Activated CD4-positive, alpha-beta T cell treated with anti-CD3 and anti-CD28 coated beads, Interleukin-2, Interleukin-6, amounts not matched to agents 100 ng/mL and 50 ng/mL, durations not matched to agents 16 hours and 8 hours (primary cell): Measurements from ENCODE around the gene BCOR.

Experiments
- DNase-seq: peaks from one replicate; pipeline ENCODE4 v3.0.0-alpha.2; 2020

The BCOR gene

GRCh38 chrX:40015693-40016092 is 82.1 kb downstream of the BCOR start:
- DNase-seq: no peak

DNA sequence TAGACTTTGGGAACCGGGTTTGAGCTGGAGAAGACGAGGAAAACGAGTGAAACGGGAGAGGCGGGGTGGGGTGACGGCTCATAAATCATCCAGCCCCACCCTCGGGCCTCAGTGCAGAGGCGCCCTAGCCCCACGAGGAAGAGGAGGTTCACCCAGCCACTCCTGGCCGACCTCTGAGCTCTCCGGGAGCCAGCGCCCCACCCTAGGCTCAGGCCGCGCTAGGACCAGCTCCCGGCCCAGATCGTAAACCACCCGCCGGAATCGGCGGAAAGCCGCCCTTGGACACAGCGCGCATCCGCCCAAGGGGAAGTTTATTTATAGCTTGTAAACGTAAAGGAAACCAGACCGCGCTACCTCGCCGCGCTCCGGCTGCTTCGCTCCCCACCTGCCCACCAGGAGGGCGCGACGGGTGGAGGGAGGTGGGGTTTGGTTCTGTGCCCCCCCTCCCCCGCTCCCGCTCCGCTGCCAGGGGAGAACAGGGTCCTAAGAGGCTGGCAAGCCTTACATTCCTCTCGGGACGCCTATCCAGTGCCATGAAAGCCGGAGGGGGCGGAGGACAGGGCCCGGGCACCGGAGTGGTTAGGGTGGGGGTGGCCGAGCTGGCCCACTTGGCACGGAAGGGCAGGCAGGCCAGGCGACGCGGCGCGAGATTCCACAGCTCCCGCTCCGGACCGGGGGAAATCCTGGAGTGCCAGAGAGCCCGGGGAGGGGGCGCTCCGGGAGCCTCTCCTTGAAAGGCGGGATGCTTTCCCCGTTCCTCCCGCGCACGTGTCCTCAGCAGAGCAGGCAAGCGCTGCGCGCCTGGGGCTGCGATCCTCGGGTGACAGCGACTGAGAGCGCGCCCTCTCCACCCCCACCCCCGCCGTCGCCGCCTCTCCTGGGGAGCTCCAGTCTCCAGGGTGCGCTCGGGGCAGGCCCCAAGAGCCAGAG is 84.2 kb downstream of the BCOR start:
- peak; percentile 62 for DNase-seq

DNA sequence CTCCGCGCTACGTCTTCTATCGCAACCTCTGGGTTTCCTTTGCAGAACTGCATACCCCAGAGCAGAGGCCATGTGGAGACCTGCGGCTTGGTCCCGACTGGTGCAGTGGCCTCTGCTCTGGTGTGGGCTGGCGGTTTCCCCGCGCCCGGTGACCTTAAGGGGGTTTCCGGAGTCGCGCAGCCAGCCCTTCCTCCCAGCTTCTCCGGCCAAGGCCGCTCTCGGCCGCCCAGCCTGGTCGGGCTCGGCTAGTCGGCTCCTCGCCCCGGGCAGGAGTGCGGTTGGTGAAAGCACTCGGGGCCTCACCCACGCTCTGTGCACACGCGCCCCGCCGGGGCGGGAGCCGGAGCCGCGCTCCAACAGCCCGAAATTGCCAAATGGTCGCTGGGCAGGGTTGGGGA is 84.9 kb downstream of the BCOR start:
- no peak for DNase-seq

DNA sequence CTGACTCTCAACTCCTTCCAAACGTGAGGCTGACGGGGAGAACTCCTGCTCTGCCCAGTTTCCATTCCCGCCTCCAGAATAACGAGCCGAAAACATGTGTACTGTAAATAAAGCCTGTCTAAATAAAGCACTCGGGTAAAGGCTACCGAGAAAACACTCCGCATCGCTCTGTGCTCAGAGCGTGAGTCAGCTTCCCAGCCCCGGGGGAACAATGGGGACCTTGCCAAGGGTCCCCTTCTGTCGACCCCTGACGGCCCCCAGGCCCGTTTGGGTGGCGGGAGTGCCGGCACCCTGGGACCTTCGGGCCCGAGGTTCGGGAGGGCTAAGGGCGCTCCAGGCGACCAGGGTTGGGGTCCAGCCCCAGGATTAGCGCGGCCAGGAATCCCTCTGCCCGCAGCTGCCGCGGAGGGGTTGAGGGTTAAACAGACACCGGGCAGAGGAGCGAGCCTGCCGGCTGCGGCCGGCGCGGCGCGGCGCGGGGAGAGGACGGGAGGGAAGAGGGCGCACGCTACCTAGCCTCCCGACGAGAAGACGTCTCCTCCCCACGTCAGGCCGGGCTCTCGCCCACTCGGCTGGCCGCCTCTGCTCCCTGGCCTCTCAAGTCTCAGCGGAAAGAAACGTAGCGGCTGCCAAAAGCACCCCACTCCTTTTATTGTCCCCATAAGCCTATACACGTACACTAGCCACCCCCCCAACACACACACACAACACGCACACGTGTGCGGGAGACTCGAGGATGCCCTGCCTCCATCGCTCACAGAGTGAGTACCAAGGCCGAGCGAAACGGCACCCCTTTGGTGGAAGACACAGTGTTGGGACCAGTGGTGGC is 85.5 kb downstream of the BCOR start:
- no peak for DNase-seq

GRCh38 chrX:40011322-40012038 is 86.3 kb downstream of the BCOR start:
- no peak for DNase-seq

DNA sequence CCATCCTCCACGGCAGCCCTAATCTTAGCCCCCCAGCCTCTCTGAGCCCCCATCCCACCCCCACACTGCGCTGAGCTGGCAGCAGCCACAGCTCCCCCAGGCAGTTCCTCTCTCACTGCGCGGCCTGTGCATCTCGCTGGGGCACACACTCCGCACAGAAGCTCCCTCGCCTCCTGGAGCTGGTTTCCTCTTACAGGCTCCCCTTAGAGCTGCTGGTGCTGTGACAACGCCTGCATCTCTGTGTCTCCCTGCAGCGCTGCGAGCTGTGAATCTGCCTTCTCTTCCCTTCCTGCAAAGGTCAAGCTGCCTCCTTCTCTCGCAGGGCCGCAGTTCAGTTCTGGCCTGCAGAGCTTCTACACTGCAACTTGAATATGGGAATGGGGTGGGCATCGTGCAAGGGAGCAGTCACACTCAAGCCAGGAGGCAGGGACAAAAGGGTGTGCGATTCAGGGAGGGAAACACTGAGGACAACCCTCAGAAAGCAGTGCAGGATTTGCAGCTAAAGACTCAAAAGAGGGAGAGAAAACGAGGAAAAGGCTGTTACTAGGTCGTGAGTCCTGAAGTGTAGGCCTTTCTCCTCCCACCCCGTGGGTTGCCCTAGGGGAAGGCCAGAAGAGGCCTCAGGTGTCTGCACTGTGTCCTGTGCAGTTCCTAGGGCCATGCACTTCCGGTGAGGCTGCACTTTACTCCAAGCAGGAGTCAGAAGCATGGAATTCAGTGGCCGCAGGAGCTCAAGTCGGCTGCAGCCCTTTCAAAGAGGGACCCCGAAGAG is 87.0 kb downstream of the BCOR start:
- no peak for DNase-seq

DNA sequence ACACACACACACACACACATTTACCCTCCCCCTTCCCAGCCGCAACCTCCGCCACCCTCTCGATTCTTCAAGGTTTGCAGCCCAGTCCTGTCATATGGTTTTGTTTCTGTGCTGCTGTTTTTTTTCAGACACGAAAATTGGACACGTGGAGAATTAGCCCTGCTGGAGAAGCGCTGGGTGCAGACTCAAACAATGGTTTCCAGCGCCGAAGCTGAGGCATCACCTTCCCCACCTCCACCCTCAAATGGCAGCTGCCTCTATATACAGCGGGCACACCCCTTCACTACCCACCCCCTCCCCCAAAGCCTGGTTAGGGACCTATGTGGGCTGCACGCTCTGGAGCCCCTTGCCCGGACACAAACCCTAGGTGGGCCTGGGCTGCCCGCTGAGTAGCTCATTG is 87.9 kb downstream of the BCOR start:
- DNase-seq: no peak

DNA sequence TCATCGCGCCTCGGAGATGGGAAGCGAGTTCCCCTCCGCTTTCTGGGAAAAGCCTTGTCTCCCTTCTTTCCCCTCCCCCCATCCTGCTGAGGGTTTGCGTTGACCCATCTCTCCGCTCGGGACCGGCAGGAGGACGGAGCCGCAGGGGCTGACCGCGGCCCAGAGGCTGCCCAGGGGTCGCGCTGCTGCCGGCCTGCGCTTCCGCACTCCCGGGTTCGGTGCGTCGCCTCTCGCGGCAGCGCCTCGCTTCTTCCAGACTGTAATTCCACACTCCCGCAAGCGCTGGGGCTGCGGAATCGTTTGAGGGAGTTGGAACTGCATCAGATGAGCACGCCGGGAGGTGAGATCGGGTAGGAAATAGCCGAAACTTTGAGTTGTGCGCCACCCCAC is 88.3 kb downstream of the BCOR start:
- no peak for DNase-seq

DNA sequence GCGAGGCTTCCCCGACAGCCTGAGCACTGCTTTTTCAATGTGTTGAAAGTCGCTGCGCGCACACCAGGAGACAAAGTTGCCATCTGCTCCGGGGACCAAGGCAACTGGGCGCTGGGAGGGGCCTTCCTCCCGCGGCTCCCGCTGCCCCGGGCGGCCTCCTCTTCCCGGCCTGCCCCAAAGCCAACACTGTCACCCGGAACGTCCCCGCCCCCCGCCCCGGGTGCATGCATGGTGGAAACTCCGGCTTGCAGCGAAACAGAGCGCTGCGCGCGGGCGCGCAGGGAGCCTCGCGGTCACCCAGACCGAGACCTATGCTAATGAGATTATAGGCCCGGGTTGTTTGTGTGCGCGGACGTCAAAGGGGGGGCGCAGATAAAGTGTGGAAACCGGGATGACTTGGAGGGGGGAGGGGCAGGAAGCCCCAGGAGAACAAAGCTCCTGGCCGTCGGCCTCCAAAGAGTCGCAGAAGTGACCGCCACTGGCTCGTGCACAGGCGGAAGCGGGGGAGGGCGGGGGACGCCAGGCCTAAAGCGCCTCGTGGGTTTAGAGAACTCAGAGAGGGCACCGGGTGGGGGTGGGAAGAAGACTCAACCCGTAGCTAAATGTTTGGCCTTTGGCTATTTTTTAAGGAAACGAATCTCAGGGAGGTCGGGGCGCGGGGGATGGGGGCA is 88.8 kb downstream of the BCOR start:
- no peak for DNase-seq

DNA sequence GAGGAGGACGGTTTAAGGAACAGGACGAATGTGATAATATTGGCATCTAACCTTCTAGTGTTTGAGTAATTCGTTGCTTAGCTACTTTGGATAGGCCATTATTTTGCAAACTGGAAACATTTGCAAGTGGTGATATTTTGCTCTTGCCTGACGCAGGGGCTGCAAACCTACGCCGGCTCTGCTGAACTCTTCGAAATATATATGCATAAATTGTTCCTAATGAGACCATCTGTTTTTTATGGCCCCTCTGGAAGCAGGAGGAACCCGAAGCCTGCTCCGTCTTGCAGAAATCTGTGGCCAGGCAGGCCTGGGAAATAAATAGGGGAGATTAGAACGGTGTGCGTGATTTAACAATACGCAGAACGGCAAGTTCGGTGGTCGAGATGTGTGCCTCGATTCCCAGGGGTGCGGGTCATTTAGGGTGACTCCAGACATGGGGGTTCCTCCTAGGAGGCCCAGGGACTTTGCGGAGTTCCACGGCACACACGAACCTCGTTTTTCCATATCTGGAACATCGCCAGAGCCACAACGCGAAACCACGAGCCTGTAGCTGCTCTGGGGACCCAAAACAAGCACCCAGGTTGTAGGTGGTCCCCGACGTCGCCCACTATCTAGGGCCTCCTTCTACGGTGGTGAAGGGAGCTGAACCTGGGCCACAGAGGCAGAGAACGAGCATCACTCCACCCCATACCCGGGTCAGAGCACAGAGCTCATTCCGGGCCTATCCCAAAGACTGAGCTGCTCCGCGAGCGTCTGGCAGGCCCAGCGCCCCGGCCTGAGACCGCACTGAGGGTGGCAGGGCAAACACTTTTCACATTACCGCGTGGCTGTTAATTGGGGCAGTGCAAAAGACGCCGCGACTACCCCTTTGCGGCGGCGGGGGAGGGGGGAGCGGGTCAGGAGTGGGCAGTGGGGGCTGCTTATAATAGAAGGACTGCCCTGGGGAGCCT is 89.7 kb downstream of the BCOR start:
- no peak for DNase-seq

DNA sequence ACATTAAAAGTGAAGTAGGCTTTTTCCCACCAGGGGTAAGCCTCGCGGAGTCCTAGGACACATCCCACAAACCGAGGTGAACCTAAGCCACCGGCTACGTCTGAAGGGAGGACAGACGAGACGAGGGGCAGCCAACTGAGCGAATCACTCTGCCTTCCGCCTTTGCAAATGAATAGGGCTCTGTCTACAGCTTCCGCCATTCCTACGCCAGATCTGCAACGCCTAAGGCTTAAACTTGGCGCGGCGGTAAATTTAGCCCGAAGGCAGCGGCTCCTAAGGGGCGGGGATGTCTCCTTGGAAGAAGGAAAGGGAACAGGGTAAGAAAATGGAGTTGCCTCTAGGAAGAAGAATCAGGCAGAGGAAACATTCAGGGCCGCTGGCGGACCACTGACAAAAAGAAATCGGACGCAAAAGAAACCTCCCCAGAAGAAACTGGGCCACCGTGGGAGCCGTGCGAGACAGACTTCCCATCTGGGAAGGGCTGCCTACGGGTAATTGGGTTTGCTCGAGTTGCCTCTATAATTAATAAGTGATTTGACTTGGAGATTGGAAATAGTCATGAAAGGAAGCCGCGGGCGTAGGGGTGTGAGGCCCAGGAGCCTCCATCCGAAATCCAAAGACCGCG is 90.5 kb downstream of the BCOR start:
- DNase-seq: no peak

DNA sequence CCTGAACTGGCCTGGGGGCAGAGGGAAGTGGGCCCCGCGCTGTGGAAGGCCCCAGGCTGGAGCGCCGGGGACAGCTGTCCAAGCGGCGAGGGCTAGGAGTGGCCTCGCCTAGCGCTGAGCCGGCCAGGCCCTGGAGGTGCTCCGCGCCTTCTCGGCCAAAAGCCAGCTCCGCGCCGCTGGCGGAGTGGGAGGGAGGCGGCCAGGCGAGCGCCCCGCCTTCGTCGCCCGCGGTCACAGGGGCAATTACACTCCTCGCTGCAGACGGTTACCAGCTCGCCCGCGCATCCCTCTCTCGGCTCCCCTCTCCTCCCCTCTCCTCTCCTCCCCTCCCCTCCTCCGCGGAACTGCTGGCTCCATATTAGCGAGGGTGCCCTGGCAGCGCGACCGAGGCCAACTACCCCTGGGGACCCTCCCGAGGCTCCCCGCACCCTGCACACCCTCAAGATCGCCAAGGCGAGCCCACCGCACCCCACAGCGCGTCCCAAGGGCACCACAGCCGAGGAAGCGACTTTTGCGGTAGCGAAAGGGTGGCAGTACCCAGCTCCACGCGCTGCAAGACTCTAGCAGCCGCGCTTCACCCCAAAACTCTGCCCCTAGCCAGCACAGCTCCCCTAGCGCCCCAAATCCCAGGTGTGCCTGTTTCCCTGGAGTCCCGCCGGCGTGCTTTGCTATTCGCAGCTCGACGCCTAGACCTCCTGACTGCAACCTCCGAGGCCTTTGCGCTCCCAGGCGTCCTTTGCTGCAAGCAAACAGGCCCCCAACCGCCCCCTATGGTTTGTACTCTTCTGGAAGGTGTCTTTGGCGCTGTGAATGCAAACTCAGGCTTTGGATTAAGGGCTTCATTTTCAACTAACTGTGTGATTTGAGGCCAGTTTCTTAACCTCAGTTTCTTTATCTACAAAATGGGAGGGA is 91.4 kb downstream of the BCOR start:
- DNase-seq: peak; percentile 60

DNA sequence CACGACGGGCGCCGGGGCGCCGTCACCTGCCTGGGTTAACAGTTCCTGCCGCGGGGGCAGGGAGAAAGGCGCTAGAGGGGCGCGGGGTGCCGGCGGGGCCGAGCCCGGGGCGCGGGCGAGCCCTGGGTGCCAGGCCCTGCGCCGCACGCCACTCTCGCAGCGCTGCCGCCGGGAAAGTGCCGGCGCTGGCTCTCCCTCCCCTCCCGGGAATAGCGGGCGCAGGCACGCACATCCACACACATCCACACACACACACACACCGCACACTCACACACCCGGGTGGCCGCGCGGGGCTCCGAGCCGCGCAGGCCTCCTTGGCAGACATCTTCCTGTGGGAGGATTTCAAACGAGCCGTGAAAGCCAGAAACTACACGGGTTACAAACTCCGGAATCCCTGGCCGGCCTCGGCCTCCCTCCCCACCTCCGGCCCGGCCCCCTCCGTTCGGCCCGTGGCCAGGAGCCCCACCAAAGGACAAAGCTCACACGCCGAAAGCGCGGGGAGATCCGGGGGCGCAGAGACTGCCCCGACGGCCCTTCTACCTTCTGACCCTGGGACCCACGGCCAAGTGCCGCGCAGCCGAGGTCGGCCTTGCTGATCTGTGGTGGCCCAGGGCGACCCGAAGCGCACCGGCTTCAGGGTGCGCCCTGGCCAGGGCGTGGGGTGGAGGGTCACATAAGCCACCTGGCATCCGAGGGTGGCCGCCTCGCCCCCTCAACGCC is 92.3 kb downstream of the BCOR start:
- DNase-seq: no peak

DNA sequence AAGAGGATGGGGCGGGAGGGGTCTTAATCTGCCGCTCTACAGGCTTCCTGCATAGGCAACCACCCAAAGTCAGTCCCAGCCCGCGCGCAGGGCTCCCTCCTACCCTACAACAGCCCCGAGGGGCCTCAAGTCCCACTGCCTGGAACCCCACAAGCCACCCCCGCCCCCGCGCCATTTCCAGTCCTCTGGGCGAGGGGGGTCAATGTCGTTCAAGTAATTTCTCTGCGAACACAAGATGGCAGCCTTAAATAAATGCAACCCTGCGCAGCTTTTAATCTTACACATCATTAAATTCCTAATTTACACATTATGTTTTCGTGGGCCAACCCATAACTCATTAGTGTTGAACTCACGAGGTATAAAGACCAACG is 92.9 kb downstream of the BCOR start:
- DNase-seq: no peak

- DNase-seq: no peak
These were observed 93.6 kb downstream of the BCOR start for GRCh38 chrX:40004246-40004535.

- DNase-seq: no peak
These were observed 94.1 kb downstream of the BCOR start for GRCh38 chrX:40003428-40004245.

GRCh38 chrX:40003071-40003427 is 94.7 kb downstream of the BCOR start:
- DNase-seq: no peak
